ENCODE results near the gene RALGPS1.

The RALGPS1 gene

DNA sequence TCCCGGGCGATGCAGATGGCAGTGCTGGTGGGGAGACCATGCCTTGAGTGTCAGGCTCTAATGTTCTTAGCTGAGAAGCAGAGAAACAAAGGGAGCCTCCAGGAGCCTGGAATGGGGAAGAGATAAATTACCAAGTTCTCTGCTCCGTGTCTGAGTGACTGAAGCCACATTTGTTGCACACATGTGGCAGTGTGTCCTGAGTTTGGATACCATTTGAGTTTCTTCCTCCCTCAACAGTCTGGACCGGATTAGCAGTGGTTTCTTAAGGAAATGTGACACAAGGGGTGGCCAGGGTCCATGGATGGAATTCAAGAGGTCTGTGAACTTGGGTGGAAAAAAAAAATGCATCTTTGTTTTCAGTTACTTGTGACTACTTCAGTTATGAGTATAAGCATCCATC, 299.3 kb downstream of the RALGPS1 start:
- Histone ChIP-seq H3K4ac (ENCODE audit: low read depth, low read length) (no peak overlapping the region), H2AK5ac (ENCODE audit: low read length) (no peak overlapping the region), H3K4me2 (ENCODE audit: low read length) (no peak overlapping the region), H2BK5ac (ENCODE audit: low read depth, low read length, poor library complexity) (no peak overlapping the region), H3K18ac (ENCODE audit: low read length) (no peak overlapping the region), H4K8ac (ENCODE audit: low read depth, low read length) (no peak overlapping the region), H3K4me1 (ENCODE audit: control insufficient read depth in 1 of 2, insufficient read depth in 2 of 2, low read length in 2 of 2) (peaks cover 0 to 1% of the 10 kb centered on the region in 2 experiments), H3K27me3 (ENCODE audit: insufficient read depth, low read length) (no peaks in the 10 kb centered on the region), H3K36me3 (ENCODE audit: control insufficient read depth in 1 of 2, insufficient read depth in 2 of 2, low read length in 2 of 2) (no peaks in the 10 kb centered on the region), H2AFZ (ENCODE audit: insufficient read depth, low read length, poor library complexity) (no peak overlapping the region), H4K91ac (ENCODE audit: low read depth, low read length) (no peak overlapping the region), H3K79me2 (ENCODE audit: control insufficient read depth, insufficient read depth, low read length, poor library complexity) (no peaks in the 10 kb centered on the region), H4K12ac (ENCODE audit: low read depth, low read length) (no peak overlapping the region), H3K9me3 (ENCODE audit: insufficient read depth, low read depth, low read length) (peaks cover 2% of the 10 kb centered on the region), H3K27ac (ENCODE audit: low read depth, low read length) (no peak overlapping the region), H3K4me3 (ENCODE audit: low read depth, low read length) (no peak overlapping the region), H3K79me1 (ENCODE audit: low read length) (no peaks in the 10 kb centered on the region), H3K23ac (ENCODE audit: low read length) (no peak overlapping the region), H3K9ac (ENCODE audit: low read length) (no peak overlapping the region), H3K14ac (ENCODE audit: low read length) (no peak overlapping the region), H2BK12ac (ENCODE audit: low read length) (no peak overlapping the region), H2BK120ac (ENCODE audit: insufficient read depth, low read length, poor library complexity) (no peak overlapping the region)
- no CpG with 5 or more reads among the region's 4 CpGs for WGBS (ENCODE audit: extremely low coverage, insufficient coverage, insufficient read length)
- no peak for DNase-seq

DNA sequence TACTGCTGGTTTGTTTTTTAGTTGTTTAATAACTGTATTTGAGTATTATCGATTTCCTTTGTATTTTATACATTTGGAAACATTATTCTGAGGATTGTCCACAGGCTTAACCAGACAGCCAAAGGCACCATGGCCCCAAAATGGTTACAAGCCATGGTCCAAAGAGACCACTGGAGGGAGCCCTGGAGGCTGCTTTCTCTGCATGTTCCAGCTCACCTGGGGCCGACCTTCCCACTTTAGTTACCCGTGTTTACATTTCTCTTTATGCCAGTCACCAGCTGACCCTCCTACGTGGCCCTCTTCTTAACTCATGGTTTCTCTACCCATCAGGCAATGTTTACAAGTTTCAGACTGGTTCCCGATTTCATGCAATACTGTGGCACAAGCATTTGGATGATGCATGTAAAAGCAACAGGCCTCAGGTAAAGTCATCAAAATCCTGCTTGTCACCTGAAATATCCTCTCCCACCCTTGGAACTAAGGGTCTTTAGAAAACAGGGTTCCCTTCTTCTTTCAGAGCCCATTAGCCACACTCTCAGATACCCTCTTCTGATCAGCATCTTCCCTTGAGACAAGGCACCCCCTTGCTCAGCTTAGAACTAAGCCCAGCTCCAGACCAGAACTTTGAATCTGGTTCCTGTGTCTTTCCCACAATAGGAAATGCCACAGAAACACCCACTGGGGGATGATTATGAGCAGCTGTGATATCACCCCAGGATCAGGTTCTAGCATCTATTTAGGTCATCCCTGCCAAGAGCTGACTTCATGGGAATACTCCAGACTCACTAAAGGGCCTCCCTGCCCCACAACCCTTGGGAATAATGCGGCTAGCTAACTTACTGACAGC, 300.1 kb downstream of the RALGPS1 start:
- peaks cover 0 to 1% of the 10 kb centered on the region in 2 experiments for H3K4me1 ChIP-seq (ENCODE audit: control insufficient read depth in 1 of 2, insufficient read depth in 2 of 2, low read length in 2 of 2)
- no peaks in the 10 kb centered on the region for H3K79me2 ChIP-seq (ENCODE audit: control insufficient read depth, insufficient read depth, low read length, poor library complexity)
- H3K14ac ChIP-seq (ENCODE audit: low read length) = no peak overlapping the region
- H3K9me3 ChIP-seq (ENCODE audit: insufficient read depth, low read depth, low read length) = peaks cover 2% of the 10 kb centered on the region
- H3K18ac ChIP-seq (ENCODE audit: low read length) = no peak overlapping the region
- H3K4me3 ChIP-seq (ENCODE audit: low read depth, low read length) = no peak overlapping the region
- no peak overlapping the region for H3K9ac ChIP-seq (ENCODE audit: low read length)
- no peaks in the 10 kb centered on the region for H3K27me3 ChIP-seq (ENCODE audit: insufficient read depth, low read length)
- DNase-seq = peak; percentile 58 to 84
- H2AFZ ChIP-seq (ENCODE audit: insufficient read depth, low read length, poor library complexity) = no peak overlapping the region
- H3K27ac ChIP-seq (ENCODE audit: low read depth, low read length) = no peak overlapping the region
- no peak overlapping the region for H2BK12ac ChIP-seq (ENCODE audit: low read length)
- H2AK5ac ChIP-seq (ENCODE audit: low read length) = no peak overlapping the region
- no peak overlapping the region for H3K23ac ChIP-seq (ENCODE audit: low read length)
- H4K8ac ChIP-seq (ENCODE audit: low read depth, low read length) = no peak overlapping the region
- no peak overlapping the region for H3K4ac ChIP-seq (ENCODE audit: low read depth, low read length)
- no CpG with 5 or more reads among the region's 6 CpGs for WGBS (ENCODE audit: extremely low coverage, insufficient coverage, insufficient read length)
- no peak overlapping the region for H4K91ac ChIP-seq (ENCODE audit: low read depth, low read length)
- H2BK120ac ChIP-seq (ENCODE audit: insufficient read depth, low read length, poor library complexity) = no peak overlapping the region
- H3K36me3 ChIP-seq (ENCODE audit: control insufficient read depth in 1 of 2, insufficient read depth in 2 of 2, low read length in 2 of 2) = no peaks in the 10 kb centered on the region
- H3K79me1 ChIP-seq (ENCODE audit: low read length) = no peaks in the 10 kb centered on the region
- H4K12ac ChIP-seq (ENCODE audit: low read depth, low read length) = no peak overlapping the region
- no peak overlapping the region for H2BK5ac ChIP-seq (ENCODE audit: low read depth, low read length, poor library complexity)
- no peak overlapping the region for H3K4me2 ChIP-seq (ENCODE audit: low read length)

DNA sequence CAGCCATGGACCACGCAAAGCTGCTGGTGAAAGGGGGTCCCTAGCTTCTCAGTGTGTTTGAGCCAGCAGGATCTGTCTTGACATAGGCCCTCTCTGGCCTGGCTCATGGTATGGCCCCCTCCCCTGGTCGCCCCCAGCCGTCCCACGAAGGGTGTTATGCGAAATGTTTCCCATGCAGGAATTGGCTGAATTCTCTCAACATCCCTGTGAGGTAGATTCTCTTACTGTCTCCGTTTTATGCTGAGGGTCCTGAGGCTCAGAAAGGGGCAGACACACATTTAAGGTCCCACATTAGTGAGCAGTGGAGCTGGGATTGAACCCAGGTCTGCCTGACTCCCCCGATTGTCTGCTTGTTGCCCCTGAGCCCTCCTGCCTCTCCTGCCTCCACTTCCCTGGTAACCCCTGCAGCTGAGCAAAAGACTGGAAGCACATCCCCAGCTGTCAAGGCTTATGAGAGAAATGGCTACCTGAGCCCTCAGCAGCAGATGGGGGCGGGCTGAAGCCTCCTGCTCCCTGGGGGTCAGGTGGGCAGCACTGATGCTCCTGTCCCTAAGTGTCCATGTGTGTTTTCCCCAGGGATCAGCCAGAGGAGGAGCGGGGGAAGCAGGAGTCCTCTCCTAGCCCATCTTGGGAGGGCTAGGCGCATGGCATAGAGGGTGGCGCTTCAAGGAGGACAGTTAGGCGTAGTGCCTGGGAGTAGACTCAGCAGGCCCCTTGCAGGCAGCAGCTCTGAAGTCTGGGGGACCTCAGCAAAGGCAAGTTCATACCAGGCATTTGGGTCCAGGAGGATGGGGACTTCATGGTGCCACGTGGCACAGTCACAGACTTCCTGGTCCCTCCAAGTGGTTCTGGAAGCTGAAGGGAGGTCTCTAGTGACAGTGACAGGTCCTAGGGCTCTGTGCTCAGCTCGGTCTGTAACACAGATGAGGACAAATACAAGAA, 301.0 kb downstream of the RALGPS1 start:
- no CpG with 5 or more reads among the region's 14 CpGs for WGBS (ENCODE audit: extremely low coverage, insufficient coverage, insufficient read length)
- Histone ChIP-seq H3K4me1 (ENCODE audit: control insufficient read depth in 1 of 2, insufficient read depth in 2 of 2, low read length in 2 of 2) (peaks cover 0 to 1% of the 10 kb centered on the region in 2 experiments), H3K9me3 (ENCODE audit: insufficient read depth, low read depth, low read length) (peaks cover 2% of the 10 kb centered on the region), H2BK12ac (ENCODE audit: low read length) (peak overlapping the region; percentile 20), H4K91ac (ENCODE audit: low read depth, low read length) (no peak overlapping the region), H3K4me3 (ENCODE audit: low read depth, low read length) (no peak overlapping the region), H3K18ac (ENCODE audit: low read length) (no peak overlapping the region), H3K27me3 (ENCODE audit: insufficient read depth, low read length) (no peaks in the 10 kb centered on the region), H2BK120ac (ENCODE audit: insufficient read depth, low read length, poor library complexity) (no peak overlapping the region), H3K36me3 (ENCODE audit: control insufficient read depth in 1 of 2, insufficient read depth in 2 of 2, low read length in 2 of 2) (no peaks in the 10 kb centered on the region), H4K12ac (ENCODE audit: low read depth, low read length) (no peak overlapping the region), H3K4me2 (ENCODE audit: low read length) (no peak overlapping the region), H2AK5ac (ENCODE audit: low read length) (no peak overlapping the region), H3K14ac (ENCODE audit: low read length) (no peak overlapping the region), H3K4ac (ENCODE audit: low read depth, low read length) (no peak overlapping the region), H3K23ac (ENCODE audit: low read length) (no peak overlapping the region), H4K8ac (ENCODE audit: low read depth, low read length) (no peak overlapping the region), H2BK5ac (ENCODE audit: low read depth, low read length, poor library complexity) (no peak overlapping the region), H3K79me1 (ENCODE audit: low read length) (no peaks in the 10 kb centered on the region), H2AFZ (ENCODE audit: insufficient read depth, low read length, poor library complexity) (no peak overlapping the region), H3K9ac (ENCODE audit: low read length) (no peak overlapping the region), H3K27ac (ENCODE audit: low read depth, low read length) (no peak overlapping the region), H3K79me2 (ENCODE audit: control insufficient read depth, insufficient read depth, low read length, poor library complexity) (no peaks in the 10 kb centered on the region)
- DNase-seq = no peak

DNA sequence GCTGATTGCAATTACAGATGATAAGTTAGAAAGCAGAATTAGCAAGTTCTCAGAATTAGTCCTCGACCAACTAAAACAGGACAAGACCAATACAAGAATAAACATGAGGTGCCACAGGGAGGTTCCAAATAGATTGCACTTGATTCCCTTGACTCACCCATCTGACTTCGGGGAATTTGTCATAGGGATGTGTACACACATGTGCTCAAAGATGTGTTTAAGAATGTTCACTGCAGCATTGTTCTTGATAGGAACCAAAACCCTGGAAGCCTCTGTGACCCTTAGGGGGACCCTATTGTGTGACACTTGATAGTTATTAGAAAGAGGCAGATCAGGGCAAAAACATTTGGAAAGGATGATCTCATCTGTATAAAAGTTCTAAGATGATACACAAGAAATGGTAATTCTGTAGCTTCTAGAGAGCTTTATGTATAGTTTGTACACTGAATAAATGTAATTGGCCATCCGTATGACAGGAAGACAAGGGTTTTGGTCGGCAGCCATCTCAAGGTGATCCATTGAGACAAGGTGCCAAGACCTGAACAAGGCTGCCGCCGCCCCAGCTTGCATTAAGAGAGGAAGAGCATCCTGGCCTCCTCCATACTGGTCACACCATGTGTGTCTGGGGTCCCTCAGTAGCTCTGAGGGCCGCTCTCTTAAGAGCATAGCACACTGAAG, 301.8 kb downstream of the RALGPS1 start:
- no peak overlapping the region for H2BK120ac ChIP-seq (ENCODE audit: insufficient read depth, low read length, poor library complexity)
- H3K9me3 ChIP-seq (ENCODE audit: insufficient read depth, low read depth, low read length) = peaks cover 2% of the 10 kb centered on the region
- H4K8ac ChIP-seq (ENCODE audit: low read depth, low read length) = no peak overlapping the region
- H4K91ac ChIP-seq (ENCODE audit: low read depth, low read length) = no peak overlapping the region
- H3K79me1 ChIP-seq (ENCODE audit: low read length) = no peaks in the 10 kb centered on the region
- no peak overlapping the region for H4K12ac ChIP-seq (ENCODE audit: low read depth, low read length)
- H3K14ac ChIP-seq (ENCODE audit: low read length) = no peak overlapping the region
- H3K4me3 ChIP-seq (ENCODE audit: low read depth, low read length) = no peak overlapping the region
- no peaks in the 10 kb centered on the region for H3K79me2 ChIP-seq (ENCODE audit: control insufficient read depth, insufficient read depth, low read length, poor library complexity)
- H2BK12ac ChIP-seq (ENCODE audit: low read length) = no peak overlapping the region
- H3K36me3 ChIP-seq (ENCODE audit: control insufficient read depth in 1 of 2, insufficient read depth in 2 of 2, low read length in 2 of 2) = no peaks in the 10 kb centered on the region
- H3K9ac ChIP-seq (ENCODE audit: low read length) = no peak overlapping the region
- no peak overlapping the region for H3K4ac ChIP-seq (ENCODE audit: low read depth, low read length)
- H3K4me2 ChIP-seq (ENCODE audit: low read length) = no peak overlapping the region
- no peak overlapping the region for H2AFZ ChIP-seq (ENCODE audit: insufficient read depth, low read length, poor library complexity)
- H3K4me1 ChIP-seq (ENCODE audit: control insufficient read depth in 1 of 2, insufficient read depth in 2 of 2, low read length in 2 of 2) = no peaks in the 10 kb centered on the region
- H3K27me3 ChIP-seq (ENCODE audit: insufficient read depth, low read length) = no peaks in the 10 kb centered on the region
- H2AK5ac ChIP-seq (ENCODE audit: low read length) = no peak overlapping the region
- no peak for DNase-seq
- H2BK5ac ChIP-seq (ENCODE audit: low read depth, low read length, poor library complexity) = no peak overlapping the region
- no peak overlapping the region for H3K23ac ChIP-seq (ENCODE audit: low read length)
- no peak overlapping the region for H3K18ac ChIP-seq (ENCODE audit: low read length)
- WGBS (ENCODE audit: extremely low coverage, insufficient coverage, insufficient read length) = no CpG with 5 or more reads among the region's 7 CpGs
- no peak overlapping the region for H3K27ac ChIP-seq (ENCODE audit: low read depth, low read length)
